Stimulated activated CD4-positive, alpha-beta T cell treated with anti-CD3 and anti-CD28 coated beads, Interleukin-2, amount 100 ng/mL, for 48 hours (primary cell): ENCODE results near the gene HDAC4.
A peak's percentile ranks its signal among the peaks of the same experiment; 100 is the strongest.

ENCODE experiments used
- DNase-seq, 2 donors: peaks; one replicate each; pipeline ENCODE4 v3.0.0-alpha.2; 2020

Gene HDAC4

GRCh38 chr2:239276851-239277250 lies 124.0 kb downstream of the HDAC4 start:
- DNase-seq: no peak

GRCh38 chr2:239275847-239276831 lies 124.7 kb downstream of the HDAC4 start:
- no peak for DNase-seq

DNA sequence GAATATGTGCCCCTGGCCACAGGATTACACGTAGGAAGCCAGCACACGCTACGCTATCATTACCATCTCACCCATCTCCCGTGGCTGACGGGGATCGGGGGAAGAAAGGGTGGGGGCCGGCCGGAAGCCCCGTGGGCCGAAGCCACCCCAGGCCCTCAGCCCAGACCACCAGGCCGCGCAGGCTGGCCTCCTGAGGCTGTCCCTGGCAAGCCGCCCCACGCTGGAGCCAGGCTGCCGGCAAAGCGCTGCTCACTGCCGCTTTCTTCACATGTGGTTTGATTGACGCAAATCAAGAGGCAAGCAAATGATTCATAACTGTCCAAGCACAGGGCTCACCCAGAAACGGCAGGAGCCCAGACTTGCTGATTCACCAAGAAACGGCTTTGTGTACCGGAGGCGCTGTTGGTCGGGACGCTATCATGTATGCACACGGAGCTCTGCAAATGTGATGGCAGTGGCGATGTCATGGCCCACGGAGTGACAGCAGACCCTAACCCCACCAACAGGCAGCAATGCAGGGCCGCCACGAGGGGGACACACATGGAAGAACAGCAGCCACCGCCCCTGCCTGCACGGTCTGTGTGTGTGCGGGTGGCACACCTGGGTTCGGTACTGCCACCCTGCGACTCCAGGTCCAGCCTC lies 125.7 kb downstream of the HDAC4 start:
- peak; percentile 60 to 61 for DNase-seq

GRCh38 chr2:239274391-239275043 lies 126.3 kb downstream of the HDAC4 start:
- DNase-seq: no peak

- DNase-seq: no peak
Measured at GRCh38 chr2:239273280-239274234, 127.3 kb downstream of the HDAC4 start.

DNA sequence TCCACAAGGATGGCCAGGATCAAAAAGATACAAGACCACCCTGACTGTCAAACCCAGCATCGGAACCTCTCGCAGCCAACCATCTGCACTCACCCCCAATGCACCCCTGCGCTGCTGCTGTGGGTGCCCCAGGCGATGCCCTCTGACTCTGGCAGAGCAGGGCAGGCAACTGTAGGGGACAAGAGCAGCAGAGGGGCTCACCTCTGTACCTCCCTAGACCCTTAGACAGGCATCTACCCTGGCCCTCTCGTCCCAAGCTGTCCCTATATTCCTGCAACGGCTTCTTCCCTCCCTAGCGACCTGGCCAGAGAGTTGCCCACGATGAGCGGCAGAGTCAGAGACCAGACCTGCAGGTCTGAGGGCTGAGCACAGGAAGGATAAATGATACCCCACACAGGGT lies 128.2 kb downstream of the HDAC4 start:
- no peak for DNase-seq

DNA sequence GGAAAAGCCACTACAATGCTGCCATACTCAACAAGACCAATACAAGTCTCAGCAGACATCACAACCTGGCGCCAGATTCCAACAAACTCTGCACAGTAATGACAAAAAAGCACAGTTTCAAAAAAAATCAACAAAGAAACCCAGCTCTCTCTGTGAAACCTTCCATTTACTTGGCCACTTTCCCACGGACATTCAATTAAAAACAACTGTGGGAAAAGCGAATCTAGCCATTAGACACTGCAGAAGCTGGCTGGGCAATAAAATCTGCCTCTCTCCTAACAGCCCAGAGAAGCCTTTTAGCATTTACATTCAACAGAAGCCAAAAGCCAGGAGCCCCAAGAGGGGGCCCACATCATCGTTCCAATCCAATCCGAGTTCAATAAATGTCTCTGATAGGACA lies 128.9 kb downstream of the HDAC4 start:
- no peak for DNase-seq

- DNase-seq: no peak
Measured at GRCh38 chr2:239271471-239271870, 129.3 kb downstream of the HDAC4 start.

GRCh38 chr2:239269916-239270315 lies 130.9 kb downstream of the HDAC4 start:
- no peak for DNase-seq

- DNase-seq: no peak
Measured at GRCh38 chr2:239269173-239269885, 131.5 kb downstream of the HDAC4 start.

- no peak for DNase-seq
Measured at GRCh38 chr2:239268549-239268948, 132.3 kb downstream of the HDAC4 start.

GRCh38 chr2:239268082-239268481 lies 132.7 kb downstream of the HDAC4 start:
- no peak for DNase-seq

DNA sequence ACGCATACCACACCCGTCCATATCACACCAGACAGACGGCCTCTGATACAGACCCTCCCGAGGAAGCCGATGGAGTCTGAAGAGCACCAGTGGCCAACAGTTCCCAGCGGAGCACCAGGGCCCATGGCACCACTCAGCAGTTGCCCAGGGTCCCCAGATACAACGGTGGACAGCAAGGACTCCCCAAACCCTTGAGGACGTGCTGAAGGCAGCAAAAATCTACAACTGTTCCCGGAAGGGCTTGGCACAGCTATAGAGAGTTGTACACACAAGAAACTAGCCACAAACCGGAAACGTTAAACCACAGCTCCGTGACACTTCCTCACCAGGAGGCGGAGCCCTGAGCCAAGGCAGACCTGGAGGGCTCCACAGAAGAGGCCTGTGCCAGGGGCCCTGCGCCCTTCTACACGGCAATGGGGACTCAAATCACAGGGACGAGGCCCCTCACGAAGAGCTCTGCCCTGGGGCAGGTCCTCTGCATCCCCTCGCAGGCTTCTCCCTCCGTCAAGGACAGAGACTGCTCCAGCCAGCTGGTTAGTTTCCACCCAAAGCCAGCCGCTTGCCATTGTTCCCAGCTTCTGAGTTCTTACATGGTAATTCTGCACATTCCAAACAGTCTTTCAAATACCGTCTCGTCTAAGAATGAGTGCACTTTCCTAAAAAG lies 133.4 kb downstream of the HDAC4 start:
- DNase-seq: peak; percentile 77 to 86

- DNase-seq: no peak
Measured at GRCh38 chr2:239266779-239267287, 134.0 kb downstream of the HDAC4 start.

GRCh38 chr2:239266434-239266766 lies 134.4 kb downstream of the HDAC4 start:
- DNase-seq: no peak

- no peak for DNase-seq
Measured at GRCh38 chr2:239265681-239266433, 135.0 kb downstream of the HDAC4 start.

- peak in 1 of 2 donors; percentile 43 for DNase-seq
Measured at GRCh38 chr2:239264838-239265651, 135.8 kb downstream of the HDAC4 start.

DNA sequence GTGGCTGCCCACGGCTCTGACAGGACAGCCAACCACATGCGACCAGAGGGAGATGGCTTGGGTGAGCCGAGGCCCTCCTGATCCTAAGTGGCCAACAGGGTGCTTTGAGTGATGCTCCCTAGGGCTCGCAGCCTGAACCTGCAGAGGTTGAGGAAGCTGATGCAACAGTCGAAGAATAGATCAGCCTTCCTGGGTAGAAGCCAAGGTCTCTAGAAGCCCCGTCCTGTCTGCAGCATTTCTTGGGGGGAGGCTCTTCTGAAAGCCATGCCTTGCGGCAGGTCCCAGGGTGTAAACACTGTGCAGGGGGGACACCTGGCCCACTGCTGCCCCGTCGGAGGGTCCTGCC lies 136.4 kb downstream of the HDAC4 start:
- no peak for DNase-seq
